SK-N-SH (cell line): Measurements from ENCODE around the gene LILRB3. TPM values are rescaled to one million over a fixed set of nuclear protein-coding genes. Genes with fewer than 3 reads are reported as not detected.

Experiments used
- CTCF ChIA-PET: fragments of 300-600, 350-600 bp; formaldehyde crosslinking; extraction: SDS; loops from one replicate; lab custom pipeline; 2021; lab: Yijun Ruan, JAX
- POLR2A ChIA-PET: fragments of 350-600 bp; sonication (Branson Sonifier 250); formaldehyde crosslinking; extraction: SDS; loops from one replicate; lab custom pipeline; 2020; ENCODE audit warnings: antibody characterized with exemption, inconsistent platforms; lab: Yijun Ruan, JAX
- DNase-seq: peaks from one replicate; pipeline ENCODE4 v3.0.0; 2012
- H2AFZ ChIP-seq: fragments of 200-600 bp; sonication (generic); 2 replicates; pipeline ENCODE4 v1.8.1; 2016; ENCODE audit warnings: antibody characterized with exemption, mild to moderate bottlenecking, low read depth
- H3F3A ChIP-seq: fragments of 200-600 bp; sonication (generic); replicated peaks from 2 replicates; pipeline ENCODE3; 2016; ENCODE audit warnings: antibody characterized with exemption, mild to moderate bottlenecking; ENCODE audit not compliant: insufficient read depth
- H3K27ac ChIP-seq, 2 experiments: fragments of 200-500 bp in 1 of 2; fragments of 200-600 bp in 1 of 2; sonication (Bioruptor generic) in 1 of 2; sonication (generic), shearing (Covaris generic) in 1 of 2; 2 replicates each; pipeline versions ENCODE4 v1.5.1 to v1.6.1; 2014 to 2016; ENCODE audit warnings: low read depth in 2 of 2, inconsistent platforms in 1 of 2, low read length in 1 of 2, mild to moderate bottlenecking in 1 of 2, mixed read lengths in 1 of 2
- H3K27me3 ChIP-seq: fragments of 200-600 bp; sonication (generic), shearing (Covaris generic); 2 replicates; pipeline ENCODE4 v1.6.1; 2016; ENCODE audit warnings: mixed run types; ENCODE audit not compliant: insufficient read depth
- H3K36me3 ChIP-seq, 2 experiments: fragments of 200-500 bp in 1 of 2; fragments of 200-600 bp in 1 of 2; sonication (Bioruptor generic) in 1 of 2; sonication (generic) in 1 of 2; replicated peaks in 1 of 2; 2 replicates each; pipeline versions ENCODE3 to v1.5.1; 2014 to 2016; ENCODE audit warnings: low read length in 1 of 2, mild to moderate bottlenecking in 1 of 2; ENCODE audit not compliant: insufficient read depth in 2 of 2, control insufficient read depth in 1 of 2
- H3K4me1 ChIP-seq, 2 experiments: fragments of 200-500 bp in 1 of 2; fragments of 200-600 bp in 1 of 2; sonication (Bioruptor generic) in 1 of 2; sonication (generic), shearing (Covaris generic) in 1 of 2; 2 replicates each; pipeline versions ENCODE4 v1.5.1 to v1.6.1; 2014 to 2016; ENCODE audit warnings: low read depth in 1 of 2, low read length in 1 of 2, mixed run types in 1 of 2; ENCODE audit not compliant: insufficient read depth in 2 of 2, control insufficient read depth in 1 of 2
- H3K4me2 ChIP-seq: fragments of 200-600 bp; sonication (generic), shearing (Covaris generic); 2 replicates; pipeline ENCODE4 v1.6.1; 2017; ENCODE audit warnings: mixed run types
- H3K4me3 ChIP-seq, 2 experiments: fragments of 200-500 bp in 1 of 2; fragments of 200-600 bp in 1 of 2; sonication (Bioruptor generic) in 1 of 2; sonication (generic), shearing (Covaris generic) in 1 of 2; 2 replicates each; pipeline versions ENCODE4 v1.5.1 to v1.8.1; 2014 to 2016; ENCODE audit warnings: low read depth in 2 of 2, inconsistent platforms in 1 of 2, low read length in 1 of 2, mild to moderate bottlenecking in 1 of 2, mixed read lengths in 1 of 2, moderate library complexity in 1 of 2
- H3K79me2 ChIP-seq: fragments of 200-600 bp; sonication (generic); 2 replicates; pipeline ENCODE4 v1.8.1; 2017; ENCODE audit warnings: mild to moderate bottlenecking; ENCODE audit not compliant: insufficient read depth
- H3K9ac ChIP-seq: fragments of 200-600 bp; sonication (generic); 2 replicates; pipeline ENCODE4 v1.6.1; 2017; ENCODE audit warnings: mixed run types
- H3K9me2 ChIP-seq: fragments of 200-600 bp; sonication (generic); 2 replicates; pipeline ENCODE4 v1.6.1; 2017; ENCODE audit warnings: mixed run types
- H3K9me3 ChIP-seq: fragments of 200-600 bp; sonication (generic); 2 replicates; pipeline ENCODE4 v1.6.1; 2017; ENCODE audit warnings: mixed run types, mild to moderate bottlenecking, moderate library complexity
- H4K20me1 ChIP-seq: fragments of 200-600 bp; sonication (generic); 2 replicates; pipeline ENCODE4 v1.6.1; 2017; ENCODE audit warnings: mild to moderate bottlenecking, mixed run types; ENCODE audit not compliant: insufficient read depth
- CHD2 ChIP-seq: fragments of 150-350 bp; IDR thresholded peaks from 2 replicates; pipeline ENCODE4 v1.6.1; 2018; ENCODE audit warnings: low read length; ENCODE audit not compliant: partially characterized antibody
- CTCF ChIP-seq: fragments of 200-600 bp; sonication (generic); IDR thresholded peaks from 2 replicates; pipeline ENCODE4 v1.6.1; 2017; ENCODE audit warnings: antibody characterized with exemption, mild to moderate bottlenecking, moderate library complexity
- EZH2phosphoT487 ChIP-seq: fragments of 200-600 bp; sonication (generic); IDR thresholded peaks from 2 replicates; pipeline ENCODE4 v1.6.1; 2017; ENCODE audit warnings: low read depth, mixed run types, mild to moderate bottlenecking, antibody characterized with exemption, moderate library complexity, borderline replicate concordance
- FOXM1 ChIP-seq: IDR thresholded peaks from 2 replicates; pipeline ENCODE4 v1.4.0; 2012; ENCODE audit warnings: low read depth, mild to moderate bottlenecking
- GABPA ChIP-seq: IDR thresholded peaks from 2 replicates; pipeline ENCODE4 v1.4.0; 2012; ENCODE audit warnings: low read depth, mild to moderate bottlenecking
- JUND ChIP-seq: IDR thresholded peaks from 2 replicates; pipeline ENCODE4 v1.4.0; 2012
- MEF2A ChIP-seq: IDR thresholded peaks from 2 replicates; pipeline ENCODE4 v1.4.0; 2012; ENCODE audit warnings: low read depth, borderline replicate concordance
- MXI1 ChIP-seq: IDR thresholded peaks from 2 replicates; pipeline ENCODE4 v1.6.1; 2012; ENCODE audit warnings: mild to moderate bottlenecking, low read depth, low read length, improper control_type of control experiment
- NFIC ChIP-seq: IDR thresholded peaks from 2 replicates; pipeline ENCODE4 v1.4.0; 2012; ENCODE audit warnings: borderline replicate concordance
- NRF1 ChIP-seq: IDR thresholded peaks from 2 replicates; pipeline ENCODE4 v1.6.1; 2012; ENCODE audit warnings: low read depth, mild to moderate bottlenecking, low read length
- PBX3 ChIP-seq: IDR thresholded peaks from 2 replicates; pipeline ENCODE4; 2012
- POLR2AphosphoS5 ChIP-seq: IDR thresholded peaks from 2 replicates; pipeline ENCODE4 v1.6.1; 2012; ENCODE audit warnings: low read depth, low read length
- RAD21 ChIP-seq: IDR thresholded peaks from 2 replicates; pipeline ENCODE4 v1.6.1; 2012; ENCODE audit warnings: mild to moderate bottlenecking, low read length
- REST ChIP-seq: IDR thresholded peaks from 2 replicates; pipeline ENCODE4 v1.6.1; 2012; ENCODE audit warnings: mild to moderate bottlenecking, low read depth, low read length, moderate library complexity
- RFX5 ChIP-seq: IDR thresholded peaks from 2 replicates; pipeline ENCODE4 v1.6.1; 2012; ENCODE audit warnings: mild to moderate bottlenecking, improper control_type of control experiment, low read length
- RXRA ChIP-seq: IDR thresholded peaks from 2 replicates; pipeline ENCODE4 v1.4.0; 2012; ENCODE audit warnings: low read depth, mild to moderate bottlenecking, borderline replicate concordance
- SIN3A ChIP-seq: IDR thresholded peaks from 2 replicates; pipeline ENCODE4 v1.6.1; 2012; ENCODE audit warnings: low read depth, mild to moderate bottlenecking, low read length, moderate library complexity, borderline replicate concordance
- SMC3 ChIP-seq: IDR thresholded peaks from 2 replicates; pipeline ENCODE4 v1.6.1; 2012; ENCODE audit warnings: low read depth, low read length, improper control_type of control experiment
- TAF1 ChIP-seq: IDR thresholded peaks from 2 replicates; pipeline ENCODE4 v1.6.1; 2012; ENCODE audit warnings: low read depth, mild to moderate bottlenecking, low read length, moderate library complexity, borderline replicate concordance
- TEAD4 ChIP-seq: IDR thresholded peaks from 2 replicates; pipeline ENCODE4 v1.4.0; 2012; ENCODE audit warnings: mild to moderate bottlenecking, borderline replicate concordance; ENCODE audit not compliant: insufficient read depth
- USF1 ChIP-seq: IDR thresholded peaks from 2 replicates; pipeline ENCODE4 v1.4.0; 2012; ENCODE audit warnings: low read depth, borderline replicate concordance
- USF2 ChIP-seq: fragments of 150-350 bp; IDR thresholded peaks from 2 replicates; pipeline ENCODE4 v1.6.1; 2017; ENCODE audit warnings: antibody characterized with exemption, low read length, low read depth, borderline replicate concordance
- YY1 ChIP-seq: IDR thresholded peaks from 2 replicates; pipeline ENCODE4 v1.4.0; 2012; ENCODE audit warnings: low read depth, mild to moderate bottlenecking
- ZBTB33 ChIP-seq: IDR thresholded peaks from 2 replicates; pipeline ENCODE4 v1.4.0; 2012; ENCODE audit warnings: low read depth, borderline replicate concordance
- WGBS: methylation state at CpG from one replicate; pipeline ENCODE4 v1.1.6; 2017; ENCODE audit warnings: low lambda C conversion rate; 5-methylcytosine and 5-hydroxymethylcytosine counted together
- polyA plus RNA-seq, 3 experiments: library from polyadenylated mRNA; depleted of rRNA; stranded (reverse); fragments of >200 nt; gene quantifications; 2 replicates each; pipeline ENCODE4 v1.2.3, GENCODE V29; 2012

The LILRB3 gene
- polyA plus RNA-seq, 1 of the 3 experiments (the other 2 are of a cell fraction), result not detected

GRCh38 chr19:54266133-54266532 lies 43.3 kb upstream of the LILRB3 start:
- Histone ChIP-seq H3K27ac (no peak overlapping the region), H3K4me2 (no peak overlapping the region), H3K9me3 (no peaks in the 10 kb centered on the region), H3K9me2 (no peaks in the 10 kb centered on the region), H3K9ac (no peak overlapping the region), H3K4me3 (no peak overlapping the region; a peak in 1 of 4 replicates), H3K4me1 (no peaks in the 10 kb centered on the region), H3K36me3 (no peaks in the 10 kb centered on the region), H2AFZ (no peak overlapping the region), H3F3A (peaks cover 5% of the 10 kb centered on the region), H3K27me3 (peaks cover 44% of the 10 kb centered on the region; the same call in 1 of the 2 replicates), H4K20me1 (no peaks in the 10 kb centered on the region), H3K79me2 (no peaks in the 10 kb centered on the region)
- peak; percentile 59 for DNase-seq
- 6% methylated on average over 6 of the region's 6 CpGs for WGBS
- TF ChIP-seq TAF1 (no peak), CTCF (peak; percentile 76), GABPA (no peak), RAD21 (peak; percentile 44), RXRA (no peak), USF2 (no peak), MXI1 (no peak), YY1 (no peak), RFX5 (no peak), CHD2 (no peak), PBX3 (no peak), SMC3 (peak; percentile 17; the same call in 1 of the 2 replicates), SIN3A (no peak), NRF1 (no peak), FOXM1 (no peak), REST (no peak), NFIC (no peak), POLR2AphosphoS5 (no peak), JUND (no peak), MEF2A (no peak), EZH2phosphoT487 (no peak), USF1 (no peak), ZBTB33 (no peak), TEAD4 (peak; percentile 89)
- ChIA-PET POLR2A (interaction anchor here (0.6 kb wide), 1 partner anchor 167 kb away, joined by 5 read pairs; no protein-coding TSS in a partner anchor), CTCF (interaction anchor here (0.6 to 2.6 kb wide), 20 partner anchors 8 to 437 kb away, joined by 3 to 14 read pairs (median 4); partner anchors contain the start of genes LILRB2, LILRB5 and MBOAT7)
